ENCODE data around the gene HSPA1B.

GRCh38 chr6:31796993-31797385, 30.5 kb upstream of the HSPA1B start:
- TF ChIP-seq, protein P1, sequence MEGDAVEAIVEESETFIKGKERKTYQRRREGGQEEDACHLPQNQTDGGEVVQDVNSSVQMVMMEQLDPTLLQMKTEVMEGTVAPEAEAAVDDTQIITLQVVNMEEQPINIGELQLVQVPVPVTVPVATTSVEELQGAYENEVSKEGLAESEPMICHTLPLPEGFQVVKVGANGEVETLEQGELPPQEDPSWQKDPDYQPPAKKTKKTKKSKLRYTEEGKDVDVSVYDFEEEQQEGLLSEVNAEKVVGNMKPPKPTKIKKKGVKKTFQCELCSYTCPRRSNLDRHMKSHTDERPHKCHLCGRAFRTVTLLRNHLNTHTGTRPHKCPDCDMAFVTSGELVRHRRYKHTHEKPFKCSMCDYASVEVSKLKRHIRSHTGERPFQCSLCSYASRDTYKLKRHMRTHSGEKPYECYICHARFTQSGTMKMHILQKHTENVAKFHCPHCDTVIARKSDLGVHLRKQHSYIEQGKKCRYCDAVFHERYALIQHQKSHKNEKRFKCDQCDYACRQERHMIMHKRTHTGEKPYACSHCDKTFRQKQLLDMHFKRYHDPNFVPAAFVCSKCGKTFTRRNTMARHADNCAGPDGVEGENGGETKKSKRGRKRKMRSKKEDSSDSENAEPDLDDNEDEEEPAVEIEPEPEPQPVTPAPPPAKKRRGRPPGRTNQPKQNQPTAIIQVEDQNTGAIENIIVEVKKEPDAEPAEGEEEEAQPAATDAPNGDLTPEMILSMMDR (IDR thresholded peaks at IDR 0.05; ENCODE audit: poor library complexity) = no peak
- TF ChIP-seq EZH2 (IDR thresholded peaks at IDR 0.05; ENCODE audit: borderline replicate concordance) = no peak

Data from hepatocyte (in vitro differentiated cells).